Heart right ventricle (tissue), 16 donors: ENCODE results near the gene NAALADL2. TPM values are rescaled to one million over a fixed set of nuclear protein-coding genes. Genes with fewer than 3 reads are reported as not detected.
"Not testable (repeated sequence)": the region's sequence is repeated elsewhere in the genome, so short reads cannot be mapped to it uniquely, and the experiment has no call there.

Experiments used
- ATAC-seq, 8 donors: fragments of 200-7000 bp; cut with Tn5 transposase; one replicate each; pipeline ENCODE4 v1.9.1; 2020; ENCODE audit warnings: mild to moderate bottlenecking in 8 of 8, moderate library complexity in 8 of 8, moderate number of reproducible peaks in 1 of 8
- DNase-seq, 2 donors: peaks; one replicate each; pipeline ENCODE4 v3.0.0-alpha.2; 2020
- H3K27ac ChIP-seq, 10 donors: fragments of 200-600 bp; sonication (generic) in 2 of 10; one replicate each; pipeline versions ENCODE4 v1.5.0 to v1.8.0; 2020 to 2022; ENCODE audit warnings: mild to moderate bottlenecking in 3 of 10
- H3K27me3 ChIP-seq, 7 donors: fragments of 200-600 bp; one replicate each; pipeline ENCODE4 v1.8.0; 2021 to 2022; ENCODE audit warnings: mild to moderate bottlenecking in 2 of 7
- H3K36me3 ChIP-seq, 9 donors: fragments of 200-600 bp; sonication (generic) in 1 of 9; one replicate each; pipeline versions ENCODE4 v1.5.0 to v1.8.0; 2020 to 2022; ENCODE audit warnings: mild to moderate bottlenecking in 2 of 9
- H3K4me1 ChIP-seq, 9 donors: fragments of 200-600 bp; sonication (generic) in 1 of 9; one replicate each; pipeline versions ENCODE4 v1.5.0 to v1.8.0; 2020 to 2022; ENCODE audit warnings: mild to moderate bottlenecking in 4 of 9
- H3K4me3 ChIP-seq, 10 donors: fragments of 200-600 bp; sonication (generic) in 2 of 10; one replicate each; pipeline versions ENCODE4 v1.5.0 to v1.8.0; 2020 to 2022; ENCODE audit warnings: mild to moderate bottlenecking in 7 of 10, moderate library complexity in 2 of 10
- H3K9me3 ChIP-seq, 11 donors: fragments of 200-600 bp in 10 of 11; sonication (generic) in 2 of 11; one replicate each; pipeline versions ENCODE4 v1.5.0 to v1.8.0; 2013 to 2022; ENCODE audit warnings: mild to moderate bottlenecking in 2 of 11, control low read depth in 1 of 11, moderate library complexity in 1 of 11
- CTCF ChIP-seq, 9 donors: fragments of 200-600 bp; sonication (generic) in 2 of 9; IDR thresholded peaks; one replicate each; pipeline versions ENCODE4 v1.5.0 to v1.8.0; 2021 to 2022; ENCODE audit warnings: antibody characterized with exemption in 9 of 9, mild to moderate bottlenecking in 5 of 9, moderate library complexity in 1 of 9
- WGBS, 2 donors: extraction: QIAGEN DNeasy Blood & Tissue Kit; methylation state at CpG; one replicate each; pipeline ENCODE4 v1.1.7; 2013; ENCODE audit warnings: inconsistent platforms in 1 of 2; 5-methylcytosine and 5-hydroxymethylcytosine counted together
- intact Hi-C, 10 donors: fragments of 100-400 bp; cut with DNase I; formaldehyde crosslinking; loops; one replicate each; pipeline versions ENCODE4 v1.11.1 to v1.14.2; 2022
- polyA plus RNA-seq, 2 donors: library from polyadenylated mRNA; stranded (reverse); fragments of 200-250 nt; gene quantifications; one replicate each; pipeline ENCODE4 v1.2.3, GENCODE V29; 2013
- total RNA-seq, 10 donors: library from RNA; stranded (reverse); fragmentation: NEBNext Ultra II Directional in 3 of 10; extraction: Animal tissue kit (Norgen Biotek cat#: 25700) in 3 of 10; gene quantifications; one replicate each; pipeline versions ENCODE4 v1.2.1 to v1.2.4, GENCODE V29; 2021 to 2023
- donor health status: Arrhythmogenic right ventricular cardiomyopathy.
- donor health status: ischemic (EF 13 %, LVEDD 7.1; RV severe dilation, severe dysfunction).
- donor health status: healthy with polysubstance abuse.
- donor health status: DM: no; HTN: yes; CAD: no.
- donor health status: DM: no; HTN: no; CAD: no.
- donor health status: ischemic (EF 25% LVEDD 6.9; RV normal size, moderate dysfunction).
- donor health status: ischemic (EF 25% LVEDD 5.7; RV mildly dilated, moderate dysfunction).
- donor health status: healthy.
- donor health status: DM: yes; HTN: yes; CAD: no.
- donor health status: Ischemic cardiomyopathy.
- donor health status: ischemic (EF 35%, LVEDD 5.7; RV mildly dilated, moderate dysfunction).
- donor health status: nonischemic (EF 11% LVEDD 7.7; RV severe dilation, severe dysfunction).
- donor health status: DM: yes; HTN: yes; CAD: no.
- donor health status: PGD.
- donor health status: ischemic (EF 29% LVEDD 5.4; RV normal size, mild dysfunction).
- donor health status: nonischemic (EF 23%, LVEDD 6.1; RV moderate dilation, normal function).

Gene NAALADL2
- total and polyA plus RNA-seq, 12 donors: 0.36 to 11.9 (median 5.2) TPM

- no peaks in the 10 kb centered on the region for H3K27me3 ChIP-seq
- DNase-seq (no peak), ATAC-seq (no peak)
- no peak overlapping the region for H3K4me3 ChIP-seq
- no peaks in the 10 kb centered on the region for H3K4me1 ChIP-seq
- WGBS, 2 donors: 53 to 54% methylated on average over 2 of the region's 2 CpGs
- H3K9me3 ChIP-seq: peaks cover 0 to 13% (median 0%) of the 10 kb centered on the region in 11 donors
- no peaks in the 10 kb centered on the region for H3K36me3 ChIP-seq
- no peak overlapping the region for H3K27ac ChIP-seq
- TF ChIP-seq CTCF (IDR thresholded peaks at IDR 0.05): no peak
- intact Hi-C loops: no loop called here
Measured at GRCh38 chr3:175129571-175129970, 270.4 kb downstream of the NAALADL2 start.

- H3K4me1 ChIP-seq, intact Hi-C loops, DNase-seq, H3K9me3 ChIP-seq, H3K27ac ChIP-seq, H3K4me3 ChIP-seq, ATAC-seq, H3K27me3 ChIP-seq, H3K36me3 ChIP-seq: not testable (repeated sequence)
- 96 to 97% methylated on average over 7 to 12 of the region's 28 CpGs for WGBS, 2 donors
Measured at GRCh38 chr3:175131866-175132265, 272.7 kb downstream of the NAALADL2 start.

GRCh38 chr3:175132706-175133105, 273.6 kb downstream of the NAALADL2 start:
- not testable (repeated sequence) for ATAC-seq, DNase-seq
- WGBS, 2 donors: 91 to 95% methylated on average over 22 to 25 of the region's 28 CpGs

GRCh38 chr3:175144368-175144767, 285.2 kb downstream of the NAALADL2 start:
- intact Hi-C loops: no loop called here
- 96 to 97% methylated on average over 2 of the region's 2 CpGs for WGBS, 2 donors
- ATAC-seq (no peak), DNase-seq (no peak)
- no peak overlapping the region for H3K4me3 ChIP-seq
- H3K36me3 ChIP-seq: no peaks in the 10 kb centered on the region
- TF ChIP-seq CTCF (IDR thresholded peaks at IDR 0.05): no peak
- H3K9me3 ChIP-seq: no peaks in the 10 kb centered on the region
- H3K27me3 ChIP-seq: no peaks in the 10 kb centered on the region
- H3K27ac ChIP-seq: no peak overlapping the region
- H3K4me1 ChIP-seq: no peaks in the 10 kb centered on the region

More at GRCh38 chr3:175132706-175133105, 273.6 kb downstream of the NAALADL2 start:
- H3K27ac ChIP-seq, H3K27me3 ChIP-seq, H3K4me1 ChIP-seq, H3K36me3 ChIP-seq, H3K9me3 ChIP-seq, intact Hi-C loops, H3K4me3 ChIP-seq: not testable (repeated sequence)

GRCh38 chr3:175146258-175146657, 287.1 kb downstream of the NAALADL2 start:
- H3K9me3 ChIP-seq: no peaks in the 10 kb centered on the region
- no peak overlapping the region for H3K4me3 ChIP-seq
- H3K27me3 ChIP-seq: no peaks in the 10 kb centered on the region
- intact Hi-C loops: no loop called here
- DNase-seq (no peak), ATAC-seq (no peak)
- 74 to 77% methylated on average over 1 of the region's 1 CpG for whole genome bisulfite sequencing, 2 donors
- no peak overlapping the region for H3K27ac ChIP-seq
- H3K36me3 ChIP-seq: no peaks in the 10 kb centered on the region
- peak in 5 of 9 donors; percentile 7 to 31 (median 24) for TF ChIP-seq CTCF (IDR thresholded peaks at IDR 0.05)
- H3K4me1 ChIP-seq: no peaks in the 10 kb centered on the region
